ENCODE data around the gene BAG1. TPM values are rescaled to one million over a fixed set of nuclear protein-coding genes. Genes with fewer than 3 reads are reported as not detected.

Gene BAG1
- 150 TPM for total RNA-seq
- long read RNA-seq, transcript BAG1-210 (7 exons, 3,786 nt): major isoform, 283 of 292 reads
- long read RNA-seq, partial matches to known transcripts: 4 of 292 reads
- long read RNA-seq, other reads (novel, unspliced or antisense): 3 of 292 reads

- DNase-seq (ENCODE audit: low spot score): peak; percentile 100
- intact Hi-C loops (cut with DNase I): loop anchor here (5.0 kb wide), 1 partner anchor 237 kb away; the partner anchor contains the start of gene DNAJA1
Measured at GRCh38 chr9:33264473-33265177, at the start of gene BAG1, which contains the start of gene CHMP5. BAG1 (minus strand) TSS chr9:33264708. CHMP5 (plus strand) TSS chr9:33265049; CDS start chr9:33265079, 30 bp downstream.

- no peak for DNase-seq (ENCODE audit: low spot score)
- intact Hi-C loops (cut with DNase I): no loop called here
Measured at GRCh38 chr9:33311953-33312352, 47.4 kb upstream of the BAG1 start.

GRCh38 chr9:33310748-33311147 lies 46.2 kb upstream of the BAG1 start:
- no peak for DNase-seq (ENCODE audit: low spot score)
- intact Hi-C loops (cut with DNase I): no loop called here

- intact Hi-C loops (cut with DNase I): no loop called here
- no peak for DNase-seq (ENCODE audit: low spot score)
Measured at GRCh38 chr9:33309903-33310302, 45.4 kb upstream of the BAG1 start.

- no peak for DNase-seq (ENCODE audit: low spot score)
- intact Hi-C loops (cut with DNase I): no loop called here
Measured at GRCh38 chr9:33307067-33307466, 42.6 kb upstream of the BAG1 start.

- intact Hi-C loops (cut with DNase I): no loop called here
Measured at GRCh38 chr9:33306037-33306436, 41.5 kb upstream of the BAG1 start.

GRCh38 chr9:33304362-33304761 lies 39.9 kb upstream of the BAG1 start:
- intact Hi-C loops (cut with DNase I): no loop called here
- no peak for DNase-seq (ENCODE audit: low spot score)

More at GRCh38 chr9:33306037-33306436, 41.5 kb upstream of the BAG1 start:
- DNase-seq (ENCODE audit: low spot score): no peak

GRCh38 chr9:33300546-33300945 lies 36.0 kb upstream of the BAG1 start:
- no peak for DNase-seq (ENCODE audit: low spot score)
- intact Hi-C loops (cut with DNase I): no loop called here

GRCh38 chr9:33297432-33297831 lies 32.9 kb upstream of the BAG1 start:
- intact Hi-C loops (cut with DNase I): no loop called here

GRCh38 chr9:33295571-33295970 lies 31.1 kb upstream of the BAG1 start:
- intact Hi-C loops (cut with DNase I): no loop called here
- no peak for DNase-seq (ENCODE audit: low spot score)

More at GRCh38 chr9:33297432-33297831, 32.9 kb upstream of the BAG1 start:
- DNase-seq (ENCODE audit: low spot score): no peak

- no peak for DNase-seq (ENCODE audit: low spot score)
- intact Hi-C loops (cut with DNase I): no loop called here
Measured at GRCh38 chr9:33294670-33295432, 30.3 kb upstream of the BAG1 start.

GRCh38 chr9:33293782-33294181 lies 29.3 kb upstream of the BAG1 start:
- intact Hi-C loops (cut with DNase I): no loop called here
- no peak for DNase-seq (ENCODE audit: low spot score)

GRCh38 chr9:33291901-33292300 lies 27.4 kb upstream of the BAG1 start:
- DNase-seq (ENCODE audit: low spot score): no peak
- intact Hi-C loops (cut with DNase I): no loop called here

- intact Hi-C loops (cut with DNase I): no loop called here
- no peak for DNase-seq (ENCODE audit: low spot score)
Measured at GRCh38 chr9:33291031-33291397, 26.5 kb upstream of the BAG1 start.

GRCh38 chr9:33290247-33291030 lies 25.9 kb upstream of the BAG1 start, which contains the start of gene NFX1:
NFX1 (plus strand) TSS chr9:33290516; CDS start chr9:33290573, 57 bp downstream.
- intact Hi-C loops (cut with DNase I): no loop called here
- peak; percentile 98 for DNase-seq (ENCODE audit: low spot score)

GRCh38 chr9:33289936-33290246 lies 25.4 kb upstream of the BAG1 start:
- no peak for DNase-seq (ENCODE audit: low spot score)
- intact Hi-C loops (cut with DNase I): loop anchor here (10.0 kb wide), 1 partner anchor 185 kb away; the partner anchor contains the start of gene NOL6

- DNase-seq (ENCODE audit: low spot score): no peak
Measured at GRCh38 chr9:33289496-33289895, 25.0 kb upstream of the BAG1 start.

GRCh38 chr9:33288828-33289483 lies 24.4 kb upstream of the BAG1 start:
- DNase-seq (ENCODE audit: low spot score): no peak
- intact Hi-C loops (cut with DNase I): loop anchor here (10.0 kb wide), 1 partner anchor 186 kb away; the partner anchor contains the start of gene NOL6

More at GRCh38 chr9:33289496-33289895, 25.0 kb upstream of the BAG1 start:
- intact Hi-C loops (cut with DNase I): loop anchor here (10.0 kb wide), 1 partner anchor 185 kb away; the partner anchor contains the start of gene NOL6

- no peak for DNase-seq (ENCODE audit: low spot score)
- intact Hi-C loops (cut with DNase I): loop anchor here (10.0 kb wide), 1 partner anchor 187 kb away; the partner anchor contains the start of gene NOL6
Measured at GRCh38 chr9:33288235-33288634, 23.7 kb upstream of the BAG1 start.
